ENCODE measurements around the gene RPS29. TPM values are rescaled to one million over a fixed set of nuclear protein-coding genes. Genes with fewer than 3 reads are reported as not detected.
"Not testable (repeated sequence)": the region's sequence is repeated elsewhere in the genome, so short reads cannot be mapped to it uniquely, and the experiment has no call there.

The RPS29 gene
- total RNA-seq: 1,913 and 2,236 TPM in 2 replicates

GRCh38 chr14:49585803-49586672, at the start of gene RPS29:
TSS of gene RPS29 (minus strand) at chr14:49586380. CDS start at chr14:49586346, 34 bp downstream.
- peak; percentile 99 to 100 for DNase-seq (ENCODE audit: low read depth in 2 of 2)

- DNase-seq (ENCODE audit: low read depth in 2 of 2): peak; percentile 78 to 88
Measured at GRCh38 chr14:49634547-49635334, 48.6 kb upstream of the RPS29 start, which contains the start of gene DNAAF2. TSS of gene DNAAF2 (minus strand) at chr14:49635244. CDS start at chr14:49635149, 95 bp downstream.

DNA sequence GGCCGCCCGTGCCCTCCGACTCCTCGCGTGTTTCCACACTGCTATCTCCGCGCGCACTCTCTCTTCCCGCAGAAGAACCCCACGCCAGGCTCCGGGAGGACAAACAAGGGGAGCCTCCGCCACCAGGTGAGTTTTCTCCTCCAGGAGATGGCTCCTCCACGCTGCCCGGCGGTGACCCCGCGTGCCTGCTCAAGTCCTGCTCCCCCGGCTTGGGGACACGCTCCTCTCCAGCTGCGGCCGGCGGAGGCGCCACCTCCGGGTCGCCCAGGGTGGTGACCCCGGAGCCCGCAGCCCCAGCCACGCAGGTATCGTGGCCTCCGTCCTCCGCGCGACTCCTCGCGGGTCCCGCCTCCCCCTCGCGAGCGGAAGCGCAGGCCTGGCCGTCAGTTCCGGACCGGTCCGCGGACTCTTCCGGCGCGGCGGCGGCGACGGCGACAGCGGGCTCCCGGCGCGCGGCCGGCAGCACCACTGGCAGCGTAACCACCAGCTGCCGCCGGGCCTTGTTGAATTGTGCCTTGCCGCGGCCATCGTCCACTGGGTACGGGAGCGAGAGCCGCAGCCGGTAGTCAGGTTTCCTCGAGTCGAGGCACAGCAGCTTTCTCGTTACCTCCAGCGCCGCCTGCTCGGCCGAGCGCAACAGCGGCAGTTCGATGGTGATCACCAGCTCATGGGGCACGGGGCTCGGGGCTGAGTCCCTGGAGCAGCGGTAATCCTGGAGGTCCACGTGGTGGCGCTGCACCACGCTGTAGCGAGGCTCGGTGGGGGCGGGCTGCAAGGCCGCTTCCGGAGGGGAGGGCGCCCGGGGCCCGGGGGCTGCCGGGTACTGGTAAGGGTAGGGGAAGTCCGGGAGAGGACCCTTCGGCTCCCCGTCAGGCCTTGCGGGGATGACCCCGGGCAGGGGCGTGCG, 47.7 kb upstream of the RPS29 start:
- DNase-seq (ENCODE audit: low read depth in 2 of 2): peak; percentile 98

DNA sequence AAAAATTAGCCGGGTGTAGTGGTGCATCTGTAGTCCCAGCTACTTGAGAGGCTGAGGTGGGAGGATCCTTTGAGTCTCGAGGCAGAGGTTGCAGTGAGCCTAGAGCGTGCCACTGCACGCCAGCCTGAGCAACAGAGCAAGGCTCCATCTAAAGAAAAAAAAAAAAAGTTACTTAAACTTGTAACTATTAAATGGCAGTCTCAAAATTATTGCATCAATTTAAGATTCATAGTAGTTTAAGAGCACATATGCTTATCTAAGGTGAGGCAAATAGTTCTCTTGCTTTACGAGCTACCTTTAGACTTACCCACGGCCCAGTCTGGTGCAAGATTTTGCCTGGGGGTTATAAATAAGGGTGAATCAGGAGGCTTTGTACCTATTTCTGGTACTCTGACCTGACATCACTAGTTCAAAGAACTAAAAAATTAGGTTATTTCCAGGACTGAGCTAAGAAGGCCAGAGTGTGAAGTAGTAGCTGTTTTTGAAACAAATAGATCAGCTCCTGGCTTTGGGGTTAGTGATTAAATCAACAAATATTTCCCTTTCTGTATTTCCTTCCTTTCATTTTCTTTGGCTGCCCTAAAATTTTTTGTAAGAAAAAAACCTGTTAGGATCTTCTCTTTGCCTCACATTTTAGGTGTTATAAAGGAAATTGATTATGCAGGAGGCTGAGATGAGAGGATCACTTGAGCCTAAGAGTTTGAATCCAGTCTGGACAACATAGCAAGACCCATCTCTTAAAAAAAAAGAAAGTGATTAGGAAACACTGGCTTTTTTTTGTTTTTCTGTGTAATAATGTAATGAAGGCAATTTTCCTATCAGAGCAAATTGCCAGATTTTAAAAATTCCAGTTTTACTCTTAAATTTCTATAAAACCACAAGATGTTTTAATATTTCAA, 38.0 kb upstream of the RPS29 start:
- DNase-seq (ENCODE audit: low read depth in 2 of 2): peak; percentile 39 to 57

DNA sequence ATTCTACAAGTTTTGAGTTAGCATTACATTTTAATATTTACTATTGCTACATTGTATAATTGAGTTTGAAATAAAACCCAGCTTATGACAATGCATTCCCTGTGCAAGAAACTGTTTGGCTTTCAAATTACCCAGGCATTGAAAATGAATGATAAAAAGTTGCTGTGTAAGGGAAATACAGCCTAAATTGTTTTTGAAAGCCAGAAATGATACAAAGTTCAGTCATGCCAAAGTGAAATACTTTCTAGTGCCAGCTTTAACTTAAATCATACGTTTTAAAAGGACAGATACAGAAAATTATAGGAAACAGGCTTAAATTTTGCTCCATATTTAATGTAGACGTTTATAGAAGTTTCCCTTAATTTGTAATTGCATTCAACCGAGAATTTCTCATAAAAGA, 37.2 kb upstream of the RPS29 start:
- peak in 1 of 2 donors; percentile 32 for DNase-seq (ENCODE audit: low read depth in 2 of 2)

GRCh38 chr14:49622022-49622607, 35.9 kb upstream of the RPS29 start:
- DNase-seq (ENCODE audit: low read depth in 2 of 2): peak in 1 of 2 donors; percentile 3

DNA sequence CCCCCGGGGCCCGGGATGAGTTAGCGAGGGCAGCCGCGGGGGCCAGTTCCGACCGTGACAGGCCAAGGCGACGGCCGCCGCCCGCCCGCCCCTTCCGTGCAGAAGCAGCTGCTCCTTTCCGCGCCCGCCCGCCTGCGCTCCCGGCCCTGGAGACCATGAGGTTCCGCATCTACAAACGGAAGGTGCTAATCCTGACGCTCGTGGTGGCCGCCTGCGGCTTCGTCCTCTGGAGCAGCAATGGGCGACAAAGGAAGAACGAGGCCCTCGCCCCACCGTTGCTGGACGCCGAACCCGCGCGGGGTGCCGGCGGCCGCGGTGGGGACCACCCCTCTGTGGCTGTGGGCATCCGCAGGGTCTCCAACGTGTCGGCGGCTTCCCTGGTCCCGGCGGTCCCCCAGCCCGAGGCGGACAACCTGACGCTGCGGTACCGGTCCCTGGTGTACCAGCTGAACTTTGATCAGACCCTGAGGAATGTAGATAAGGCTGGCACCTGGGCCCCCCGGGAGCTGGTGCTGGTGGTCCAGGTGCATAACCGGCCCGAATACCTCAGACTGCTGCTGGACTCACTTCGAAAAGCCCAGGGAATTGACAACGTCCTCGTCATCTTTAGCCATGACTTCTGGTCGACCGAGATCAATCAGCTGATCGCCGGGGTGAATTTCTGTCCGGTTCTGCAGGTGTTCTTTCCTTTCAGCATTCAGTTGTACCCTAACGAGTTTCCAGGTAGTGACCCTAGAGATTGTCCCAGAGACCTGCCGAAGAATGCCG, 35.1 kb upstream of the RPS29 start:
- DNase-seq (ENCODE audit: low read depth in 2 of 2): peak; percentile 76 to 79

GRCh38 chr14:49620182-49621113, 34.3 kb upstream of the RPS29 start, which contains the start of the genes MGAT2 and RPL36AL:
TSS of gene MGAT2 (plus strand) at chr14:49620799. CDS start at chr14:49621269, 470 bp downstream.
TSS of gene RPL36AL (minus strand) at chr14:49620626. CDS start at chr14:49619104, 1,522 bp downstream.
- DNase-seq (ENCODE audit: low read depth in 2 of 2): peak; percentile 99

DNA sequence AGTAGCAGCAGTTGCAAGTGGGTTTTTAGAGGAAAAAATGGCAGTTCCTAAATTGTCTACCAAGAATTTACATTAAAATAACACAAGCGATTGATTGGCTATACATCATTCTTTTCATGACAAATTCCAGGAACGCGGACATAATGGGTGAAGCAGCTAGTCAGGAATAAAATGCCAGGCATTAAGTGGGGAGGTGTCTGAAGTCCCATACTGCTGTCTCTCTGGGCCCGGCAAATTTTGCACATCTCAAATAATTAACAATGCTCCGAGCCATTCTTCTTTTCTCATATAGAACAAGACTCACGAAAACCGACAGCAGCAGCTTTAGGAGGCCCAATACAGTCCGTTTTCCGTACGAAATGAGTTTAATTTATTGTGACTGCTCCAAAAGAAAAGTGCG, 33.5 kb upstream of the RPS29 start:
- DNase-seq (ENCODE audit: low read depth in 2 of 2): no peak

DNA sequence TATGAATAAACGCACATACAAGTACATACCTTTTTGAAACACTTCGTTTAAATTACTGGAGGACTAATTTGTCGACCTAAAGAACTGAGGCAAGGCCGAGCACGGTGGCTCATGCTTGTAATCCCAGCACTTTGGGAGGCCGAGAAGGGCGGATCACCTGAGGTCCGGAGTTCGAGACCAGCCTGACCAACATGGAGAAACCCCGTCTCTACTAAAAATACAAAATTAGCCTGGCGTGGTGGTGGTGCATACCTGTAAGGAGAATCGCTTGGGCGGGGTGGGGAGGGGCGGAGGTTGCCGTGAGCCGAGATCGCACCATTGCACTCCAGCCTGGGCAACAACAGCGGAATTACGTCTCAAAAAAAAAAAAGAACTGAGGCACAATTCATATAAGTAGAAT, 33.1 kb upstream of the RPS29 start:
- DNase-seq (ENCODE audit: low read depth in 2 of 2): not testable (repeated sequence)

DNA sequence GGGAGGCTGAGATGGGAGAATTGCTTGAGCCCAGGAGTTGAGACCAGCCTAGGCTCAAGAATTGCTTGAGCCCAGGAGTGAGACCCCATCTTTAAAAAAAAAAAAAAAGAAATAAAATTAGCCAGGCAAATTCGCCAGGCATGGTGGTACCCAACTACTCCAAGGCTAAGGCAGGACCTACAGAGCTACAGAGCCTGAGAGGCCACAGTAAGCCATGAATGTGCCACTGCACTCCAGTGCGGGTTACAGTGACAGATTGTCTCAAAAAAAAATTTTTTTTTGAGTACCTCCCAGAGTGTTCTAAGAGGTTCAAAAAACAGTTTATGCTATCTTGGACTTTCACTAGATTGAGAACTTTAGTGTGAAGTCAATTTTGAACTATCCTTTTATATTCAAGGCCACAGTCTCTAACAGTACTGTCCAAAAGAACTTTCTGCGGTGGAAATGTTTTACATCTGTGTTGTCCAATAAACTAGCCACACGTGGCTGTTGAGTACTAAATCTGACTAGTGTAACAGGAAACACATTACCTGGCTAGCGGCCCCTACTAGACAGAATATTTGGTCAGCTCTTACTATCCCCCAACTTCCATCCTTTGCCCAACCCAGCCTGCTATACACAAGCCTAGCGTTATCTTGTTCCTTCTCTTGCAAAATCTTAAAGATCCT, 31.8 kb upstream of the RPS29 start:
- DNase-seq (ENCODE audit: low read depth in 2 of 2): no peak

DNA sequence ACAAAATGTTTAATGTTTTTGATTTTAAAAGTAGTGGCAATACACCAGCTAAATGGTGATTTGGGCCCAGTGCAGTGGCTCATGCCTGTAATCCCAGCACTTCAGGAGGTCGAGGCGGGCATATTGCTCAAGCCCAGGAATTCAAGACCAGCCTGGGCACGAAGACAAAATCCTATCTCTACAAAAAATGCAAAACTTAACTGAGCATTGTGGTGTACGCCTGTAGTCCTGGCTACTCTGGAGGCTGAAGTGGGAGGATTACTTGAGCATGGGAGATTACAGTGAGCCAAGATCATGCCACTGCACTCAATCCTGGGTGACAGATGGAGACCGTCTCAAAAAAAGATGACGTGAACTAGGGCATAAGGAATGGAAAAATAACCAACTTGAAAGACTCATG, 29.6 kb upstream of the RPS29 start:
- no peak for DNase-seq (ENCODE audit: low read depth in 2 of 2)

DNA sequence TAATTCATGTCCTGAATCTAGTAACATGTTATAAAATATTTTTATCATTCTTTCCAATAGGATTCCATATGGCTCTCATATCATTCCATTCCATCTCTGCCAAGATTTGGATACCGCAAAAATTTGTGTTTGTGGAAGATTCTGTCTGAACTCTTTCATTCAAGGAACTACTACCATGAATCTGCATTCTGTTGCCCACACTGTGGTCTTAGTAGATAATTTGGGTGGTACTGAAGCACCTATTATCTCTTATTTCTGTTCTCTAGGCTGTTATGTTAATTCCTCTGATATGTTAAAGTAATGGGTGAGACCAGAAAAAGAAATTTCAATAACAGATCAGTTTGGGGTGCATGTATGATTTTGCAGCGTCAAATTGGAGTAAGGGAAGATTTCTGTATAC, 28.0 kb upstream of the RPS29 start:
- DNase-seq (ENCODE audit: low read depth in 2 of 2): no peak

GRCh38 chr14:49612671-49613070, 26.5 kb upstream of the RPS29 start:
- DNase-seq (ENCODE audit: low read depth in 2 of 2): no peak

- DNase-seq (ENCODE audit: low read depth in 2 of 2): no peak
Measured at GRCh38 chr14:49612251-49612650, 26.1 kb upstream of the RPS29 start.

DNA sequence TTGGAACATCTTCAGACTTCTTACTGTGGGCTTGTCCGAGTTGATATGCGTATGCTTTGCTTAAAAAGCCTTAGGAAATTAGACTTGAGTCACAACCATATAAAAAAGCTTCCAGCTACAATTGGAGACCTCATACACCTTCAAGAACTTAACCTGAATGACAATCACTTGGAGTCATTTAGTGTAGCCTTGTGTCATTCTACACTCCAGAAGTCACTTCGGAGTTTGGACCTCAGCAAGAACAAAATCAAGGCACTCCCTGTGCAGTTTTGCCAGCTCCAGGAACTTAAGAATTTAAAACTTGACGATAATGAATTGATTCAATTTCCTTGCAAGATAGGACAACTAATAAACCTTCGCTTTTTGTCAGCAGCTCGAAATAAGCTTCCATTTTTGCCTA, 21.4 kb upstream of the RPS29 start:
- no peak for DNase-seq (ENCODE audit: low read depth in 2 of 2)

All from lung microvascular endothelial cell (primary cell).